ENCODE measurements around the gene TNFRSF8. TPM values are rescaled to one million over a fixed set of nuclear protein-coding genes. Genes with fewer than 3 reads are reported as not detected.

The TNFRSF8 gene
- total and polyA plus RNA-seq, 8 donors: 0.11 to 2.8 (median 0.21) TPM

DNA sequence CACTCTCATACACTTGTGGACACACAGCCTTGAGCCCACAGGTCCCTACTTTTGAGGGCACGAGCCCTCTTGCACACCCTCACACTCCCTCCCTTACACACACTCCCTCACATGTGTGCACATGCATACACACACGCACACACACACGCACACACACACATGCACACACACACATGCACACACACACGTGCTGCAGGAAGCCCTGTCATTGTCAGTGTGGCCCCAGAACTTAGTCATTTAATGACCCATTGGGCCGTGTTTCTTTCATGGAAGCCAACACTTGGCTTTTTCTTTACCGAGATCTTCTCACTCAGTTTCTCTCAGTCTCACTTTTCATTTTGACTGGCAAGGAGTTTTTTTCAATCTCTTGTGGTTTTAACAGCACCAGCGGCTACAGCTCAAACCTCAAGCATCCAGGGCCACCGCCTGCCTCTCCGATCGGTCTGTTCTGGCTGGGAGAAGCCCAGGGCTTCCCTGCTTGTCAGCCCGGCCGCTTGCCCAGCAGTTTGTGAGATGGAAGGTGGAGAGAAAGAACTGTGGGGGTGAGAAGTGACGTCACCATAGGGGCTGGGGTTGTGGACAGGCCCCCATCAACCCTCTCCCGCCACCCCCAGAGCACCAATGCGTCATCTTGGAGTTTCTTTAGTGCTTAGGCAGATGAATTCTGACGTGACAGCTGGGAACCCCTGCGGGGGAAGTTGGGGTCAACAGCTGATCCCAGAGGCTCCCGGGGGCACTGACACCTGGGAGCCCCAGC lies 15.8 kb upstream of the TNFRSF8 start:
- H3K27ac ChIP-seq: no peak overlapping the region
- no peak for DNase-seq
- H3K4me3 ChIP-seq: no peak overlapping the region
- peaks cover 0 to 7% of the 10 kb centered on the region in 2 donors for H3K27me3 ChIP-seq
- ATAC-seq: no peak
- peaks cover 0 to 3% of the 10 kb centered on the region in 2 donors for H3K4me1 ChIP-seq
- H3K36me3 ChIP-seq: no peaks in the 10 kb centered on the region
- intact Hi-C loops (cut with DNase I): no loop called here
- TF ChIP-seq, protein P1, sequence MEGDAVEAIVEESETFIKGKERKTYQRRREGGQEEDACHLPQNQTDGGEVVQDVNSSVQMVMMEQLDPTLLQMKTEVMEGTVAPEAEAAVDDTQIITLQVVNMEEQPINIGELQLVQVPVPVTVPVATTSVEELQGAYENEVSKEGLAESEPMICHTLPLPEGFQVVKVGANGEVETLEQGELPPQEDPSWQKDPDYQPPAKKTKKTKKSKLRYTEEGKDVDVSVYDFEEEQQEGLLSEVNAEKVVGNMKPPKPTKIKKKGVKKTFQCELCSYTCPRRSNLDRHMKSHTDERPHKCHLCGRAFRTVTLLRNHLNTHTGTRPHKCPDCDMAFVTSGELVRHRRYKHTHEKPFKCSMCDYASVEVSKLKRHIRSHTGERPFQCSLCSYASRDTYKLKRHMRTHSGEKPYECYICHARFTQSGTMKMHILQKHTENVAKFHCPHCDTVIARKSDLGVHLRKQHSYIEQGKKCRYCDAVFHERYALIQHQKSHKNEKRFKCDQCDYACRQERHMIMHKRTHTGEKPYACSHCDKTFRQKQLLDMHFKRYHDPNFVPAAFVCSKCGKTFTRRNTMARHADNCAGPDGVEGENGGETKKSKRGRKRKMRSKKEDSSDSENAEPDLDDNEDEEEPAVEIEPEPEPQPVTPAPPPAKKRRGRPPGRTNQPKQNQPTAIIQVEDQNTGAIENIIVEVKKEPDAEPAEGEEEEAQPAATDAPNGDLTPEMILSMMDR (IDR thresholded peaks at IDR 0.05): no peak
- no peaks in the 10 kb centered on the region for H3K9me3 ChIP-seq

GRCh38 chr1:12048372-12048771 lies 14.7 kb upstream of the TNFRSF8 start:
- TF ChIP-seq, protein P1 (IDR thresholded peaks at IDR 0.05): no peak
- no peak for DNase-seq
- peaks cover 0 to 4% of the 10 kb centered on the region in 2 donors for H3K4me1 ChIP-seq
- no peak overlapping the region for H3K27ac ChIP-seq
- peaks cover 0 to 7% of the 10 kb centered on the region in 2 donors for H3K27me3 ChIP-seq
- H3K9me3 ChIP-seq: no peaks in the 10 kb centered on the region
- no peak overlapping the region for H3K4me3 ChIP-seq
- H3K36me3 ChIP-seq: no peaks in the 10 kb centered on the region
- intact Hi-C loops (cut with DNase I): no loop called here
- no peak for ATAC-seq

- intact Hi-C loops (cut with DNase I): no loop called here
- Histone ChIP-seq H3K36me3 (no peaks in the 10 kb centered on the region), H3K4me3 (no peak overlapping the region), H3K9me3 (no peaks in the 10 kb centered on the region), H3K27me3 (peaks cover 0 to 7% of the 10 kb centered on the region in 2 donors), H3K27ac (no peak overlapping the region), H3K4me1 (peaks cover 0 to 4% of the 10 kb centered on the region in 2 donors)
- TF ChIP-seq, protein P1 (IDR thresholded peaks at IDR 0.05): no peak
- no peak for ATAC-seq
- no peak for DNase-seq
These were observed 13.5 kb upstream of the TNFRSF8 start for GRCh38 chr1:12049616-12050015.

DNA sequence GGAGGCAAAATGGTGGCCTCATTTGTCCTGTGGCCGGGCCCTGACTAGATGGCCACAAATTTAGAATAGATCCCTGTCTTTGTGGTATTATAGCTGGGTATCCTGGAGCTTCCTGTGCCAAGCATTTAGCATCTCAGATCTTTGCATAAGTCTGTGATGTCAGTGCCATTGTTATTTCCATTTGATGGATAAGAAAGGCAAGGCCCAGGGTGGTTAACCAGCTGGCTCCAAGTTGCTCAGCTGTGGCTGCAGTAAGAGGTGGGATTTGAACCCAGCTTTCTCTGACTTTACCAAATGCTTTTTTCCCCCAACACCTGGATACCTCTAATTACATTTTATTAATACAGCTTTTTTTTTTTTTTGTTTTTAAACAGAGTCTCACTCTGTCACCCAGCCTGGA lies 11.7 kb upstream of the TNFRSF8 start:
- Histone ChIP-seq H3K27me3 (peaks cover 0 to 7% of the 10 kb centered on the region in 2 donors), H3K36me3 (no peaks in the 10 kb centered on the region), H3K9me3 (no peaks in the 10 kb centered on the region), H3K4me3 (no peak overlapping the region), H3K27ac (no peak overlapping the region), H3K4me1 (peaks cover 0 to 4% of the 10 kb centered on the region in 2 donors)
- intact Hi-C loops (cut with DNase I): no loop called here
- DNase-seq (no peak), ATAC-seq (no peak)
- TF ChIP-seq, protein P1 (IDR thresholded peaks at IDR 0.05): no peak

GRCh38 chr1:12052008-12052573 lies 11.0 kb upstream of the TNFRSF8 start:
- Histone ChIP-seq H3K36me3 (no peaks in the 10 kb centered on the region), H3K27me3 (peaks cover 0 to 7% of the 10 kb centered on the region in 2 donors), H3K4me1 (peaks cover 0 to 4% of the 10 kb centered on the region in 2 donors), H3K27ac (no peak overlapping the region), H3K4me3 (no peak overlapping the region), H3K9me3 (no peaks in the 10 kb centered on the region)
- DNase-seq: peak in 1 of 4 donors; percentile 69
- peak; percentile 93 for ATAC-seq
- intact Hi-C loops (cut with DNase I): no loop called here
- TF ChIP-seq, protein P1 (IDR thresholded peaks at IDR 0.05): no peak
